Measurements from ENCODE around the gene WDR1. TPM values are rescaled to one million over a fixed set of nuclear protein-coding genes. Genes with fewer than 3 reads are reported as not detected.

The WDR1 gene
- total RNA-seq, 2 experiments from 2014 or later: 77.6 to 152 TPM

- H3K4me1 ChIP-seq (ENCODE audit: insufficient read depth, low read length, poor library complexity, severe bottlenecking): no peaks in the 10 kb centered on the region
- H4K20me1 ChIP-seq (ENCODE audit: insufficient read depth, low read length): no peaks in the 10 kb centered on the region
- H3K9me3 ChIP-seq (ENCODE audit: low read length): no peaks in the 10 kb centered on the region
- no peaks in the 10 kb centered on the region for H3K9me2 ChIP-seq (ENCODE audit: insufficient read depth, low read length)
- H3K4me2 ChIP-seq (ENCODE audit: low read length): no peak overlapping the region
- H3K4me3 ChIP-seq (ENCODE audit: low read depth, low read length, poor library complexity, severe bottlenecking): no peak overlapping the region
- H3K27ac ChIP-seq (ENCODE audit: low read depth, low read length, poor library complexity, severe bottlenecking): no peak overlapping the region
- no peaks in the 10 kb centered on the region for H3K79me2 ChIP-seq (ENCODE audit: insufficient read depth, low read depth, low read length)
- POLR2A ChIA-PET: no interaction called here
- H3K36me3 ChIP-seq (ENCODE audit: insufficient read depth, low read length): no peaks in the 10 kb centered on the region
- BruUV-seq (replicated peaks): no TSS peak
- intact Hi-C loops (cut with micrococcal nuclease; ENCODE audit: unreplicated experiment): no loop called here
- TF ChIP-seq, protein P1, sequence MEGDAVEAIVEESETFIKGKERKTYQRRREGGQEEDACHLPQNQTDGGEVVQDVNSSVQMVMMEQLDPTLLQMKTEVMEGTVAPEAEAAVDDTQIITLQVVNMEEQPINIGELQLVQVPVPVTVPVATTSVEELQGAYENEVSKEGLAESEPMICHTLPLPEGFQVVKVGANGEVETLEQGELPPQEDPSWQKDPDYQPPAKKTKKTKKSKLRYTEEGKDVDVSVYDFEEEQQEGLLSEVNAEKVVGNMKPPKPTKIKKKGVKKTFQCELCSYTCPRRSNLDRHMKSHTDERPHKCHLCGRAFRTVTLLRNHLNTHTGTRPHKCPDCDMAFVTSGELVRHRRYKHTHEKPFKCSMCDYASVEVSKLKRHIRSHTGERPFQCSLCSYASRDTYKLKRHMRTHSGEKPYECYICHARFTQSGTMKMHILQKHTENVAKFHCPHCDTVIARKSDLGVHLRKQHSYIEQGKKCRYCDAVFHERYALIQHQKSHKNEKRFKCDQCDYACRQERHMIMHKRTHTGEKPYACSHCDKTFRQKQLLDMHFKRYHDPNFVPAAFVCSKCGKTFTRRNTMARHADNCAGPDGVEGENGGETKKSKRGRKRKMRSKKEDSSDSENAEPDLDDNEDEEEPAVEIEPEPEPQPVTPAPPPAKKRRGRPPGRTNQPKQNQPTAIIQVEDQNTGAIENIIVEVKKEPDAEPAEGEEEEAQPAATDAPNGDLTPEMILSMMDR (conservative IDR thresholded peaks at IDR 0.05; ENCODE audit: low read length): no peak
- no peak for TF ChIP-seq EZH2phosphoT487 (IDR thresholded peaks at IDR 0.05; ENCODE audit: borderline replicate concordance, low read depth, low read length)
- CTCF ChIA-PET (ENCODE audit: unreplicated experiment): no interaction called here
- no peak overlapping the region for H2AFZ ChIP-seq (ENCODE audit: low read length)
- no peak for DNase-seq (ENCODE audit: low spot score)
These were observed 28.4 kb upstream of the WDR1 start for GRCh38 chr4:10144966-10145365.

DNA sequence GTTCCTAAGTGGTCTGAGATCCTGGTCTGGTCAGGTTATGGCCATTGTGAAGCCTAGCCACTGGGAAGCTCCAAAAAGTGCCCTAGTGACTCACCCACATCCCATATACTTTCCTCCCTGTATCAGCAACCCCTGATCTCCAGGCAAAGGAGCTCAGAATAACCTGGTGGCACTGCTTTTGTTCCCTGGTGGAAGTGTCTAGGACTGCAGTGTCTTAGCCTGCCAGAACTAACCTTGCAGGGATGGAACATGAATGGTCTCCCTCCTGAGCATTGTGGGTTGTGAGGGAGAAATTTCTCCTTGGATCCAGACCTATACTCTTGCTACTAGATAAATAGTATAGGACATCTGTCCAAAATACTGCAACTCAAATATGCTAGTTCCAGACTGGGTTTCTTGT, 27.9 kb upstream of the WDR1 start:
- Histone ChIP-seq H3K36me3 (ENCODE audit: insufficient read depth, low read length) (no peaks in the 10 kb centered on the region), H3K4me3 (ENCODE audit: low read depth, low read length, poor library complexity, severe bottlenecking) (no peak overlapping the region), H2AFZ (ENCODE audit: low read length) (no peak overlapping the region), H3K4me1 (ENCODE audit: insufficient read depth, low read length, poor library complexity, severe bottlenecking) (no peaks in the 10 kb centered on the region), H3K4me2 (ENCODE audit: low read length) (no peak overlapping the region), H3K27ac (ENCODE audit: low read depth, low read length, poor library complexity, severe bottlenecking) (no peak overlapping the region), H3K9me2 (ENCODE audit: insufficient read depth, low read length) (no peaks in the 10 kb centered on the region), H3K79me2 (ENCODE audit: insufficient read depth, low read depth, low read length) (no peaks in the 10 kb centered on the region), H4K20me1 (ENCODE audit: insufficient read depth, low read length) (no peaks in the 10 kb centered on the region), H3K9me3 (ENCODE audit: low read length) (no peaks in the 10 kb centered on the region)
- ChIA-PET POLR2A (no interaction called here), CTCF (ENCODE audit: unreplicated experiment) (no interaction called here)
- no peak for TF ChIP-seq EZH2phosphoT487 (IDR thresholded peaks at IDR 0.05; ENCODE audit: borderline replicate concordance, low read depth, low read length)
- TF ChIP-seq, protein P1 (conservative IDR thresholded peaks at IDR 0.05; ENCODE audit: low read length): no peak
- intact Hi-C loops (cut with micrococcal nuclease; ENCODE audit: unreplicated experiment): no loop called here
- no TSS peak for BruUV-seq (replicated peaks)
- no peak for DNase-seq (ENCODE audit: low spot score)

GRCh38 chr4:10143171-10143570, 26.6 kb upstream of the WDR1 start:
- no peaks in the 10 kb centered on the region for H3K36me3 ChIP-seq (ENCODE audit: insufficient read depth, low read length)
- intact Hi-C loops (cut with micrococcal nuclease; ENCODE audit: unreplicated experiment): no loop called here
- H3K4me2 ChIP-seq (ENCODE audit: low read length): no peak overlapping the region
- no peak for TF ChIP-seq EZH2phosphoT487 (IDR thresholded peaks at IDR 0.05; ENCODE audit: borderline replicate concordance, low read depth, low read length)
- no peak overlapping the region for H3K27ac ChIP-seq (ENCODE audit: low read depth, low read length, poor library complexity, severe bottlenecking)
- POLR2A ChIA-PET: no interaction called here
- H4K20me1 ChIP-seq (ENCODE audit: insufficient read depth, low read length): no peaks in the 10 kb centered on the region
- no peak overlapping the region for H2AFZ ChIP-seq (ENCODE audit: low read length)
- CTCF ChIA-PET (ENCODE audit: unreplicated experiment): no interaction called here
- no peaks in the 10 kb centered on the region for H3K4me1 ChIP-seq (ENCODE audit: insufficient read depth, low read length, poor library complexity, severe bottlenecking)
- DNase-seq (ENCODE audit: low spot score): no peak
- no peaks in the 10 kb centered on the region for H3K9me3 ChIP-seq (ENCODE audit: low read length)
- no peaks in the 10 kb centered on the region for H3K79me2 ChIP-seq (ENCODE audit: insufficient read depth, low read depth, low read length)
- no peaks in the 10 kb centered on the region for H3K9me2 ChIP-seq (ENCODE audit: insufficient read depth, low read length)
- BruUV-seq (replicated peaks): no TSS peak
- H3K4me3 ChIP-seq (ENCODE audit: low read depth, low read length, poor library complexity, severe bottlenecking): no peak overlapping the region
